ENCODE measurements around the gene OR2V2. TPM values are rescaled to one million over a fixed set of nuclear protein-coding genes. Genes with fewer than 3 reads are reported as not detected.

OR2V2 gene
- total RNA-seq, 1 experiment from 2014 or later = not detected

DNA sequence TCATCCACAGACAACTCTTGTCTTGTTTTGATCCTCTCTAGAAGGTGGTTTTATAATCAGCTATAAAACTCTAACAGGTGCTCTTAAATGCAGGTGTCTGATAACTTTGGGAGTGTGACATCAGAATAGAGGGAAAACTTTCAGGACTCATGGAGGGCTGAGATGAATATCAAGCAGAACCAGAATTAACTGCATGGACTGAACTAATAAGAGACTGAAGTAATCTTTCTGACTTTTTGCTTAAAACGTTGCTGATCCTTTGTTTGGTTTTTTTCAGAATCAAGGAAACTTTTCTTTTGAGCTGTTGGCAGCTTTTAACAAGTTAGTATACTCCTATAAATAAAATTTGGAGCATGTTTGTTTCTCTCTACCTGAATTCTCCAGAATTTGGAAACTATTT is 2.3 kb upstream of the OR2V2 start:
- no peak for DNase-seq (ENCODE audit: low read depth)

DNA sequence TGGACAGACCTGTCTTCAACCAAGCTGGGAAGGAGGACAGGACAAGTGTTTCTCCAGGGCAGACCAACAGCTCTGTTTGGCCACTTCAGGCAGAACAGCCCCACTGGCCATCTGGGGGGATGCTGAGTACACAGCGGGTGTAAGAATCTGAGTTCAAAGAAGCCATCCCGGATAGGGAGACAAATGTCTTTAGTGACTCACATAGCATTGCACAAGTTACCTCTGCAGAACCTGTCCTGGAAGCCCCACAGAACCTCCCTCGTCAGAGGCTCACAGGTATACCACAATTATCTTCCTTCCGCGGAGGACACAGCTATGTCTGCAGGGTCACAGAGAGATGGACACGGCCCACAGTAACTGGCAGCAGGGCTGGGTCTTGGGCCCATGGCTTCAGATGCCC is 2.0 kb downstream of the OR2V2 start:
- DNase-seq (ENCODE audit: low read depth) = no peak

DNA sequence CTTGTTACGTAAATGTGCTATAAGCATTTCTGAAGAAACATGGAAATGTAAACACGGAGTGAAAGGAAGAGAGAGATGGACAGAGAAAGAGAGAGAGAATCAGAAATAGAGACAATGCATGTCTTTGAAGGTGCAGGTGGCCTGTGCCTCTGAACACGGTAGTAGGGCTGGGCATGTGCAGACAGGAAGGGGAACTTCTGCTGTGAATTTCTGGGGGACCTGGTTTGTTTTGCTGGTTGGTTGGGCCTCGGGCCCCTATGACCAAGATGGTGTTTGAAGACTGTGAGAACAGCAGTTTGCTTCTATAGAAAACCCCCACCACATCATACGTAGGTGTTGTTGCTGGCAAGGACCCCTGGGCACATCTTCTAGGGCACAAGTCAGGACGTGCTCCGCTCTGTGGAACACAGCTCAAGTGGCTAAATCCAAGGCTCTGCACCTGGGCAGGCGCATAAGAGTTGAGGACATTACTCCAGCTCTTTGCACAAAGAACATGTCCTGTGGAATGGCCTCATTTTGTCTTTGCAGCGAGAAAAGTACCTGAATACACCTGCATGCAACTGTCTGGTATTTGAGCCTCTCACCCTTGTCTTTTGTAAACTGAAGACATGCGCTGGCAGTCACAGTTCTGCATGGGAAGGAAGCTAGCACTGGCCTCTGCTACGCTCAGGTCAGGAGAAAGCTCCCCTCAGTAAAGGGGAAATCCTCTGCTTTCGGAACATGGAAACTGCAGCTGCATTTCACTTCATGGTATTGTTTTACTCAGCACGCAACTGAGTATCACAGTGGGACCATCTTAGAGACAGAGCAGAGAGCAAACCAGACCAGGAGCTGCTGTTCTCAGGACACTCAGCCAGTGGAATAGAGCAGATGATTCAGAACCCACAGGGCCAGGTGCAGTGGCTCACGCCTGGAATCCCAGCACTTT is 2.7 kb downstream of the OR2V2 start:
- no peak for DNase-seq (ENCODE audit: low read depth)

DNA sequence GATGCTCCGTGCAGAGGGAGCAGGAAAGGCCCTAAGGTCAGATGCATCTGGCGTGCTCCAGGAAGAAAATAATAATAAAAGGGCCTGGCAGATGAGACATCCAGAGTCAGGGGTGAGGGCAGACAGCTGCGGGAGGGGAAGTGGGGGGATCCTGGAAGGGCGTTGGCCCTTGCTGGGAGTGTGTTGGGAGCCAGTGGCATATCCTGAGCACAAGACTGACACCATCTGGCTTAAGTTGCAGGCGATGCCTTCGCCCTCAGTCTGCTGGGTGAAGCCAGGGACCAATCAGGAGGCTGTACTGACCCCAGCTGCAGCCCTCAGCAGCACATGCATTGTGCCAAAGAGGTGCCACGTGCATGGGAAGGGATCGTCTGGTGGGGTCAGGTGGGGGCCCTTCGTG is 3.8 kb downstream of the OR2V2 start:
- DNase-seq (ENCODE audit: low read depth) = peak; percentile 54

DNA sequence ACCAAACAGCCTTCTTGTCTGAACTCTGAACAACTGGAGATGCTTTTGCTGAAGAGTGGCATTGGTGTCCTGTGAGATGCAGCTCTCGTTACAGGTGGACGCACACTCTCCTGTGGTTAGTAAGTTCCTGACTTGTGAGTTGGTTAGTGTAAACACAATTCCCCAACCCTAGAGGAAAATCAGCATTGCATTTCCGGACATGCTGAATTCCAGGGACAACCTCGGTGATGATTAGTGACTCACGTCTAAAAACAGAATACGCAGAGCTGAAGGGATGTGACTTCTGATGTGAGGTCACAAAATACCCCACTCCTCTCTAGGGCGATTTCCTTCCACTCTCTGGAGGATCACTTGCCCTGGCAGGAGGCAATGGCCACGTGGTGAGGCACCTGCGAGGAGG is 5.0 kb downstream of the OR2V2 start:
- DNase-seq (ENCODE audit: low read depth) = peak; percentile 79

DNA sequence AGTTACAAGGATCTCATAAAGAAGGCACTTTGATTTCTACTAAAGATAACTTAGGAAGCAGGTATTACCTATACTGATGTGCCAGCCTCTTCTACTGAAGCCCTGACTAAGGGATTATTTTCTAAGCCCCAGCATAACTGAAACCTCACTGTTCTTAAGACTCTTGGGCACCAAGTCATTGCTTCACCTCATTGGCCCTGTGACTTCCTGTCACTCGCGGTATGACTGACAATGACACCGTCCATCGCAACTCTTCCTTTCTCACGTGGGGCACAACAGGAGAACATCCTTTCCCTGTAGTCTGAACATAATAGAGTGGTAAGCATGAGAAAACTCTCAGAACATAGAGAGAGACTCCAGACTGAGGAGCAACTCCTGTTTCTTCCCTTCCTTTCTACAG is 6.4 kb downstream of the OR2V2 start:
- no peak for DNase-seq (ENCODE audit: low read depth)

DNA sequence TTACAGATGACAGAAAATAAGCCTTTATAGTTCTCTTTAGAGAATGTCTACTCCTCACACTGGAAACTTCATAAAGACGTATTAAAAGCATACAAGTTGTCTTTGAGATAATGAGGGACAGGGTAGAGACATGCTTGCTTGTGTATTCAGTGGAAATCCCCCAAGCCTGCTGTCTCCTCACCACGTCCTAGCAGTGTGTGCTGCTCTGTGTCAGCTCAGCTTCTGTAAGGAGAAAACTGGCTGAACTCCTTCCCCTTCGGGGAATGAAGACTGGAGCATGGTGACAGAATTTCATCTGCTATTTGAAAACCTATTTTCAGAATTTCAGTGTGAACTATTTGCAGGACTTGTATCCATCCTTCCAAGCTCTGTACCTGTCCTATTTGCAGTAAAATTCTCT is 9.4 kb downstream of the OR2V2 start:
- no peak for DNase-seq (ENCODE audit: low read depth)

DNA sequence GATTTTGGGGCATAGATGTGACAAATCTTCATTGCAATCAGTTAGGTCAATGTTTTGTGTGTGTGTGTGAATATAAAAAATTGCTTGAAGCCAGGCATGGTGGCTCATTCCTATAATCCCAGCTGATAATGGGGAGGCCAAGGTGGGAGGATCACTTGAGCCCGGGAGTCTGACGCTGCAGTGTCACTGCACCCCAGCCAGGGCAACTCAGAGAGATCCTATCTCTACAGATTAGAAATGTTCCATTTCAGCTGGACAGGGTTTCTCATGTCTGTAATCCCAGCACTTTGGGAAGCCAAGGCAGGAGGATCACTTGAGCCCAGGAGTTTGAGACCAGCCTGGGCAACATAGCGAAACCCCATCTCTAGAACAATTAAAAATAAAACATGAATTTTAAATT is 11.5 kb downstream of the OR2V2 start:
- no peak for DNase-seq (ENCODE audit: low read depth)

DNA sequence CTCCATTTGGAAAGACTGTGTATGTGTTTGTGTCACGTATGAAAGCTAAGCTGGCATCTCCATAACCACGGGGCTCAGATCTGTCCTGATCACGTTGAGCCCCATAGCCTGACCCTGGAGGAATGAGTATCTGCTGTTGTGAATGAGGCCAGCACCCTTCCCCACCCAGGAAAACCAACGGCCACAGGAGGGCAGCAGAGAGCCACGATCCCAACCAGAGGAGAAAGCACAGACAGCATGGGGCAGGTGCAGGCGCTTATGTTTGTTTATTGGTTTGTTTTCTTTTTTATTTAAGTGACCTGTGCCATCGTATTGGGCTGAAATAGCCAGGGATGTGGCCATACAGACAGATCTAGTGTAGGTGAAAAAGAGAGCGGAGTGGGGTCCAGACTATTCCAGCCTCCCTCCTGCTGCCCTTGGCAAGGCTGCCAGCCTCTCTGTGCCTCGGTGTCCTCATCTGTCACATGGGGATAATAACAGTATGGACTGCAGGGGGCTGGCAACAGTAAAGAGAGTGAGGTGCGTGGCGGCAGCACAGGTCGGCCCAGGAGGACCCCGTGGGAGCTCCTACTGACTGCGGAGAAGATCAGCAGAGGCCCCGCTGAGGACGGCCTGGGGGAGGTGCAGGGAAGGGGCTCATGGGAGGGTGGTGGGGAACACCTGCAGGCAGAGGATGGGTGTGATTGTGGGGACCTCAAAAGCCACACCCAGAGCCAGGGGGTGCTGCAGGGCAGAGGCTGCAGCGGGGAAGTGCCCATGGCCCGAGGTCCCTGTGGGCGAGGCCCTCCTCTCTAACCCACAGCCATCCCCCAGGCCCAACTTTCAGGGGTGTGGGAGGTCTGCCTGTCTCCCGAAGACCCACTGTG is 12.1 kb downstream of the OR2V2 start:
- DNase-seq (ENCODE audit: low read depth) = peak; percentile 71

DNA sequence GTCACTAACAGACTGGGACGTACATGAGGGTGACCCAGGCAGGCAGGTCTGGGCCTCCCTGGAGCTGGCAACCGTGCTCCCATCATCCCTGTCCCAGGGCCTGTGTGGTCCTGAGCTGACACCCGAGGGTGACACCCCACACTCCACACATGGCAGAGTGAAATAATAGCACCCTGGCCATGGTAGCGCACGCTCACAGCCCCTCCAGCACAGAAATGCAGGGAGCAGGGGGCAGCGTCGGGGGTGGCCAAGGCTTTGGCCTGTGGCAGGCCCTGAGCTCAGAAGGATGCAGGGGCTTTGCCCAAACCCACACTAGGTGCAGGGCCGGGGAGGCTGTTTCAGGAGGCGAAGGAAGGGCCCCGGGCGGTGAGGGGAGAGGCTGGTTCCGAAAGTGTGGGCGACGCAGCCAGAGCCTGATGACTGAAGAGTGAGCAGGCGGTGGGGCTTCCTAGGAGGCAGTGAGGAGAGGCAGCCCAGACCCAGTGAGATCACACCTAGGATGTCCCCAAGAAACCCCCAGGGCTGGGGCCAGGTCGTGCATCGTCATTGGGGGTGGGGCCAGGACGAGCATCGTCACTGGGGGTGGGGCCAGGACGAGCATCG is 12.9 kb downstream of the OR2V2 start:
- DNase-seq (ENCODE audit: low read depth) = peak; percentile 65

DNA sequence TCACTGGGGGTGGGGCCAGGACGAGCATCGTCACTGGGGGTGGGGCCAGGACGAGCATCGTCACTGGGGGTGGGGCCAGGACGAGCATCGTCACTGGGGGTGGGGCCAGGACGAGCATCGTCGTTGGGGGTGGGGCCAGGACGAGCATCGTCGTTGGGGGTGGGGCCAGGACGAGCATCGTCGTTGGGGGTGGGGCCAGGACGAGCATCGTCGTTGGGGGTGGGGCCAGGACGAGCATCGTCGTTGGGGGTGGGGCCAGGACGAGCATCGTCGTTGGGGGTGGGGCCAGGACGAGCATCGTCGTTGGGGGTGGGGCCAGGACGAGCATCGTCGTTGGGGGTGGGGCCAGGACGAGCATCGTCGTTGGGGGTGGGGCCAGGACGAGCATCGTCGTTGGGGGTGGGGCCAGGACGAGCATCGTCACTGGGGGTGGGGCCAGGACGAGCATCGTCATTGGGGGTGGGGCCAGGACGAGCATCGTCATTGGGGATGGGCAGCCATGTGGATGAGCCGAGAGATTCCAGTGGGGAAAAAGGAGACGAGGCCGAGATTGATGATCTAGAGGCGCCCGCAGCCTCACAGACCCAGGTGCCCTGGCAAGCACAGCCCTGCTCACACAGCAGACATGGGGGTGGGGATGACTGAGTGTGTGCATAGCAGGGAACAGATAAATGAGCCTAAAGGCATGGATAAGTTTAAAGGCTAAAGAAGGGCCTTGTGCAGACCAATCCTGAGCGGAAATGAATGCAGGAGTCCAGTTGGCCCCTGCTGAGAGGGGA is 13.6 kb downstream of the OR2V2 start:
- DNase-seq (ENCODE audit: low read depth) = peak; percentile 78

DNA sequence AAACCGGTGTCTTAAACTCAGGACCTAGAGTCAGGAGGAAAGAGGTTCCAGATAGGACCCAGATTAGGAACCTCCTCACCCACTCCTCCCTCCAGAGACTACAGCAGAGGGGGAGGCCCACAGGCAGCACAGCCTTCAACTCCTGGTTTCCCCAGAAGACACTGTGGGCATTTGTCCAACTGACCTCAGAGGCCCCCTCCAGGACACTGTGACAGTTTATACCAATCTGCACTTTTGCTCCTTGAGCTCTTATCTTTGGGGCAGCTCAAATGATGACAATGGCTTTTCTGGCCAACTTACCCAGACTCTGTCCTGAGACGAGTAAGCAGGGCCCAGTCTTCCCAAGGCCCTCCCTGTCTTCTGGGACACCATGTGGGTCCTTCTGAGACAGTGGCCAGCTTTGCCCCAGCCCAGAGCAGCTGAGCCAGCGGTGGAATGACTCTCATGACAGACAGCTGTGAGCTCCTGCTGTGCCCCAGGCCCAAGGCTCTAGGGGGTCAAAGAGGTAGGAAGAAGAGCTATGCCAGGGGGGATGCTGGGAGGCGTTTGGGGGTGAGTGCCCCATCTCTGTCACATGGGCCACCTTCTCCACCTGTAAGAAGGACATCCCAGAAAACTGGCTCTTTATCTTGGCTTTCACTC is 14.3 kb downstream of the OR2V2 start:
- no peak for DNase-seq (ENCODE audit: low read depth)

DNA sequence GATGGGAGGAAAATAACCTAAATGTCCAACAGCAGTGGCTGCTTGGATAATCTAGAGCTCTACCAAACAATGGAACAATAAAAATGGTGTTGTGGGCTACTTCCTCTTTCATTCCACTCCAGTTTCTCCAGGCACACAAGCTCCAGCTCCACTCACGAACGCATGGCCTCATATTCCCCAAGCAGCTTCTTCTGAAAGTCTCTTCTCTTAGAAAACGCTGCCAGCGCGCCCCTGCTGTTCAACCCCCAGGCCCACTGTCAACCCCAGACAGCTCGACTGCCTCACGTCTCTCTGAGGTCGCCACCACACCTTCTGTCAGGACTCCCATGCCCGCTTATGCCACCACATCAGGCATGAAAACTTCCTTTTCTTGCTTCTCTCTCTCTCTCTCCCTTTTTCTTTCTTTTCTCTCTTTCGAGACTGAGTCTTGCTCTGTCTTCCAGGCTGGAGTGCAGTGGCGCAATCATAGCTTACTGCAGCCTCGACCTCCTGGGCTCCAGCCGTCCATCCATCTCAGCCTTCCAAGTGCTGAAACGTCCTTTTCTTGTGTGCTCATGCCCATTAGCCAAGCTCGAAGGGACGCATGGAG is 16.2 kb downstream of the OR2V2 start:
- DNase-seq (ENCODE audit: low read depth) = no peak

DNA sequence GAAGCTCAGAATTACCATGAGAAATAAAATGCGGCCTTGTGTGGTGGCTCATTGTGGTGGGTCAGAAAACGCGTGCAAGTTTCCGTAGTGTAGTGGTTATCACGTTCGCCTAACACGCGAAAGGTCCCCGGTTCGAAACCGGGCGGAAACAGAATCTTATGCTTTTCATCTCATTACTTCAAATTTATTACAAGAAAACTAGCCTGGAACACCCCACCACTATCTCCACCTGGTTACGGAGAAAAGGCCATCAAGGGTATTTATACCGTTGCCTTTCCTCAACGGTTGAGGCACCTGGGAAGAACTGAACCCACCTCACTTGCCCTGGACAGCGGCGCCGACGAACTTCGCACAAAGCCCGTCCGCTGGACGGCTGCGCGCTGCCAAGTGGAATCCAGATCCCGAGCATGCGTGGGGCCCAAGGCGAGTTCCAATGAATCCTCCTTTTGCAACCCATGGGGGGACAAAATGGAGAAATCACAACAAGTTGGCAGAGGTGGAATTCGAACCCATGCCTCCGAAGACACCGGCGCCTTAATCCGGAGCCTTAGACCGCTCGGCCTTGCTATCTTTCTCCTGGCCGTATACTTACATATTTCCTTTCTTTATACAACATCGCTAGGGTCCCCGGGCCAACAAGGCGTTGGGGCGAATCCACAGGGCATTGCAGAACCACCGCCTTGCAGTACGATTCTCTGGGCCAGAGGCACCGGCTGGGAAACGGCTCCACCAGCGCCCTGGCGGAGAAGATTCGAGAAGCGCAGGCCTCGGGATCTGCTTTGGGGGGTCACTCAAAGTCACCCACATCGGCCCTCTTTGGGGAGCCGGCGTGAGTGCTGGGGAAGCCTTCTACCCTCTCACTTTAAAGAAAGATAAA is 16.9 kb downstream of the OR2V2 start:
- no peak for DNase-seq (ENCODE audit: low read depth)

DNA sequence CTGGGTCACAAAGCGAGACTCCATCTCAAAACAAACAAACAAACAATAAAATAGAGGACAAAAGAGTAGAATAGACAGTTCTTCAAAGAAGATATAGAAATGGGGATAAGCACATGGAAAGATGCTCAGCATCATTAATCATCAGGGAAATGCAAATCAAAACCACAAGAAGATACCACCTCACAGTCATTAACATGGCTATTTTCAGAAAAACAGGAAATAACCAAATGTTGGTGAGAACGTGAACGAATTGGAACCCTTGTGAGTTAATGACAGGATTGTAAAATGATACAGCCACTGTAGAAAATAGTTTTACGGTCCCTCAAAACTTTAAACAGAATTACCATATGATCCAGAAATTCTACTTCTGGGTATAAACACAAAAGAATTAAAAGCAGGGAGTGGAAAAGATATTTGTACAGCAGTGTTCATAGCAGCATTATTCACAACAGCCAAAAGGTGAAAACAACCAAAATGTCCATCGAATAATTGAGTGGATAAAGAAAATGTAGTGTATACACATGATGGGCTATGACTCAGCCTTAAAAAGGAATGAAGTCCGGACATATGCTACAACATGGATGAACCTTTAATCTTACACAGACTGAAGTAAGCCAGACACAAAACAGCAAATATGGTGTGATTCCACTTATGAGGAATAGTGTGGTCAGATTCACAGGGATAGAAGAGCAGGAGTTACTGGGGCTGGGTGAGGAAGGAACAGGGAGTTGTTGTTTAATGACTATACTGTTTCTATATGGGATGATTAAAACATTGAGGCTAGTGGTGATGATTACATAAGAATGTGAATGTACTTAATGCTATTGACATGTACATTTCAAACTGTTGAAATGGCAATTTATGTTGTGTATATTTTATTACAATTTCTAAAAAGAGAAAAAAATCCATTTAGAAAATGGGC is 19.7 kb downstream of the OR2V2 start:
- peak; percentile 29 for DNase-seq (ENCODE audit: low read depth)

DNA sequence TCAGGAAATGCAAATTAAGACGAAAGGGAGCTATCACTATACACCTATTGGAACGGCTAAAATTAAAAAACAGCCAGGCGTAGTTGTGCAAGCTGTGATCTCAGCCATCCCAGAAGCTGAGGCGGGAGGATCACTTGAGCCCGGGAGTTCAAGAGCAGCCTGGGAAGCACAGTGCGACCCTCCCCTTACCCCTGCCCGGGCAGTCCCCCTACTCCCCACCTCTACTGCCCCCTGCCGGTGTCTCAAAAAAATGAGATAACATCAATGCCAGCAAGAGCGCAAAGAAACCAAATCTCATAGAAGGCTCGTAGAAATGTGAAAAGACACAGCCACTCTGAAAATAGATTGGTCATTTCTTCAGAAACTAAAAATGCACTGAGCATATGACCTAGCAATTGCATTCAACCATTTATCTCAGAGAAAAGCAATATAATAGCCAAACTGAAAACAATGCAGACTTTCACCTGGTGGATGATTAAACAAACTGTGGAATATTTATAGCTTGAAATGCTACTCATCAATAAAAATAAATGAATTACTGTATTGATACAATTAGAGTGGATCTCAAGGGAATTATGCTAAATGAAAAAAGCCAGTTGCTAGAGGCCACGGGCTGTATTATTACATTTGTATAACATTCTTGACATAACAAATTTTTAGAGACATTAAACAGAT is 20.6 kb downstream of the OR2V2 start:
- DNase-seq (ENCODE audit: low read depth) = peak; percentile 29

DNA sequence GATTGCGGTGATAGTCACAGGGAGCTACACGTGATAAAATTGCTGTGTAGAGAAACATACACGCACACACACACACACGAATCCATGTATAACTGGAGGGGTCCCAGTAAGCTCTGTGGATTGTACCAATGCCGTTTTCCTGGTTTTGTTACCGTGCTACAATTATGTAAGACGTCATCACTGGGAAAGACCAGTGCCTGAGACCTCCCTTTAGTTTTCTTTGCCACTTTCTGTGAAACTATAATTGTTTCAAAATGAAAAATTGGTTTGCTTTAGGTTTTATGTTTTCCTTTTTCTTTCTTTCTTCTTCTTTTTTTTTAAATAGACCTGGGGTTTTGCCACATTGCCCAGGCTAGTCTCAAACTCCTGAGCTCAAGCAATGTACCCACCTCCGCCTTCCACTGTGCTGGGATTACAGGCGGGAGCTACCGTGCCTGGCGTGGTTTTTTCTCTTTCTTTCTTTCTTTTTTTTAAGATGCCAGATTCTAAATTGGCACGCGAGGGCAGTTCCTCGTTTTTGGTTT is 21.3 kb downstream of the OR2V2 start:
- DNase-seq (ENCODE audit: low read depth) = no peak

Data from RPMI7951 (cell line).